Tibial artery (tissue), 4 donors: Measurements from ENCODE around the gene CCDC170.

ENCODE experiments used
- DNase-seq, 2 donors: peaks; one replicate each; pipeline ENCODE4 v3.0.0-alpha.2; 2019
- H3K27ac ChIP-seq, 2 donors: fragments of 200-600 bp; sonication (generic) in 1 of 2; 1 replicate in 1 of 2; 2 replicates in 1 of 2; pipeline ENCODE4 v1.5.1; 2018 to 2019; ENCODE audit warnings: mild to moderate bottlenecking in 1 of 2
- H3K27me3 ChIP-seq, 2 donors: fragments of 200-600 bp; sonication (generic) in 1 of 2; one replicate each; pipeline versions ENCODE4 v1.5.1 to v1.6.0; 2016 to 2019
- H3K36me3 ChIP-seq, 3 donors: fragments of 200-600 bp; sonication (generic) in 2 of 3; one replicate each; pipeline ENCODE4 v1.5.1; 2016 to 2019; ENCODE audit warnings: mild to moderate bottlenecking in 2 of 3
- H3K4me1 ChIP-seq, 4 donors: fragments of 200-600 bp; sonication (generic) in 2 of 4; 1 replicate in 3 of 4; 2 replicates in 1 of 4; pipeline ENCODE4 v1.5.1; 2016 to 2019
- H3K4me3 ChIP-seq, 2 donors: fragments of 200-600 bp; sonication (generic) in 1 of 2; 1 replicate in 1 of 2; 2 replicates in 1 of 2; pipeline ENCODE4 v1.5.1; 2018 to 2019; ENCODE audit warnings: mild to moderate bottlenecking in 2 of 2
- H3K9me3 ChIP-seq, 3 donors: fragments of 200-600 bp; sonication (generic) in 1 of 3; one replicate each; pipeline ENCODE4 v1.5.1; 2016 to 2019
- intact Hi-C: fragments of 100-400 bp; cut with DNase I; formaldehyde crosslinking; loops from one replicate; pipeline ENCODE4 v1.15.0; 2023; ENCODE audit warnings: low total_unique reads
- TF ChIP-seq, protein P1 (sequence below), 2 experiments: fragments of 200-600 bp in 1 of 2; fragments of 450-650 bp in 1 of 2; IDR thresholded peaks; one replicate each; pipeline ENCODE4 v1.5.1; 2017 to 2019; ENCODE audit warnings: antibody characterized with exemption in 2 of 2, mild to moderate bottlenecking in 1 of 2, moderate library complexity in 1 of 2

CCDC170 gene

GRCh38 chr6:151620179-151620578 is 126.4 kb downstream of the CCDC170 start:
- Histone ChIP-seq H3K27ac (no peak overlapping the region), H3K9me3 (no peaks in the 10 kb centered on the region), H3K4me3 (no peak overlapping the region), H3K27me3 (no peaks in the 10 kb centered on the region), H3K36me3 (no peaks in the 10 kb centered on the region), H3K4me1 (no peaks in the 10 kb centered on the region)
- TF ChIP-seq, protein P1, sequence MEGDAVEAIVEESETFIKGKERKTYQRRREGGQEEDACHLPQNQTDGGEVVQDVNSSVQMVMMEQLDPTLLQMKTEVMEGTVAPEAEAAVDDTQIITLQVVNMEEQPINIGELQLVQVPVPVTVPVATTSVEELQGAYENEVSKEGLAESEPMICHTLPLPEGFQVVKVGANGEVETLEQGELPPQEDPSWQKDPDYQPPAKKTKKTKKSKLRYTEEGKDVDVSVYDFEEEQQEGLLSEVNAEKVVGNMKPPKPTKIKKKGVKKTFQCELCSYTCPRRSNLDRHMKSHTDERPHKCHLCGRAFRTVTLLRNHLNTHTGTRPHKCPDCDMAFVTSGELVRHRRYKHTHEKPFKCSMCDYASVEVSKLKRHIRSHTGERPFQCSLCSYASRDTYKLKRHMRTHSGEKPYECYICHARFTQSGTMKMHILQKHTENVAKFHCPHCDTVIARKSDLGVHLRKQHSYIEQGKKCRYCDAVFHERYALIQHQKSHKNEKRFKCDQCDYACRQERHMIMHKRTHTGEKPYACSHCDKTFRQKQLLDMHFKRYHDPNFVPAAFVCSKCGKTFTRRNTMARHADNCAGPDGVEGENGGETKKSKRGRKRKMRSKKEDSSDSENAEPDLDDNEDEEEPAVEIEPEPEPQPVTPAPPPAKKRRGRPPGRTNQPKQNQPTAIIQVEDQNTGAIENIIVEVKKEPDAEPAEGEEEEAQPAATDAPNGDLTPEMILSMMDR (IDR thresholded peaks at IDR 0.05), result no peak
- no peak for DNase-seq
- intact Hi-C loops, result no loop called here

DNA sequence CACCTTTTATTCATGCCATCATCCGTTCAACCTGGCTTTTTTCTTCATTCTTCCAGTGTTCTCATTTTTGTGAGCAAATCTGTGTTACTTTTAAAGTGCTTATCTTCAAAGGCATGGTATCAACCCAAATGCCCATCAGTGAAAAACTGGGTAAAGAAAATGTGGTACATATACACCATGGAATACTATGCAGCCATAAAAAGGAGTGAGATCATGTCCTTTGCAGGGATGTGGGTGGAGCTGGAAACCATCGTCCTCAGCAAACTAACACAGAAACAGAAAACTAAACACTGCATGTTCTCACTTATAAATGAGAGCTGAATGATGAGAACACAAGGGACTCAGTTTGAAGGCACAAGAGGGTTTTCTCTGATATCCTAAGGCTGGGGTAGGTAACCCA is 130.3 kb downstream of the CCDC170 start:
- no peaks in the 10 kb centered on the region for H3K9me3 ChIP-seq
- no peaks in the 10 kb centered on the region for H3K36me3 ChIP-seq
- H3K27ac ChIP-seq, result no peak overlapping the region
- TF ChIP-seq, protein P1 (IDR thresholded peaks at IDR 0.05), result no peak
- no peak for DNase-seq
- no peak overlapping the region for H3K4me3 ChIP-seq
- intact Hi-C loops, result no loop called here
- no peaks in the 10 kb centered on the region for H3K27me3 ChIP-seq
- no peaks in the 10 kb centered on the region for H3K4me1 ChIP-seq

- no peak for DNase-seq
- TF ChIP-seq, protein P1 (IDR thresholded peaks at IDR 0.05), result no peak
- Histone ChIP-seq H3K27ac (no peak overlapping the region), H3K9me3 (no peaks in the 10 kb centered on the region), H3K36me3 (no peaks in the 10 kb centered on the region), H3K4me1 (no peaks in the 10 kb centered on the region), H3K4me3 (no peak overlapping the region), H3K27me3 (no peaks in the 10 kb centered on the region)
- intact Hi-C loops, result no loop called here
These were observed 130.7 kb downstream of the CCDC170 start for GRCh38 chr6:151624481-151624880.

DNA sequence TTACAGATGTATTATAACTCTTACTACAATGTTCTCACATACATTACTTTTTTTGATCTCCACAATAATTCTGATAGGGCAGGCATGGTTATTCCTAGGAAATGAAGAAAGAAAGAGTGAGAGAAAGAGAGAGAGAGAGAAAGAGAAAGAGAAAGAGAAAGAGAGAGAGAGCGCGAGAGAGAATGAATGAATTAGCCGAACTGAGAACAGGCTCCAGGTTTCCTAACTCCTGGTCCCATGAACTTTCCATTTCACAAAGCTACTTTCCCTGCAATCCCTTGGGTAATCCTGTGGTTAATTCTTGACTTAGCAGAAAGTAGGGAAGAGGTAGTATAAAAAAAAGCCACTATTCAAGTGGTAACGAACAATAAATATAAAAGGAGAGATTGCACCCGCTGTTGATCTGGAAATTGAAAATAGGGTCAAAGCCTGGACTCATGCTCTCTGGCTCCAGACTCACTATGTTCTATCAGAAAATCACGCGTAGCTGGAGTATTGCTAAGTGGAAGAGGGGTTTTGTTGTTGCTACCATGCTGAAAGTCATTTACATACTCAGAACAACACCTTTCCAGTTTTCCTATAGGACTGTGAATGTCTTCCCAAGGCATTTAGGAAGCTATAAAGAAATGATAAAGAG is 131.2 kb downstream of the CCDC170 start:
- no peak for DNase-seq
- Histone ChIP-seq H3K36me3 (no peaks in the 10 kb centered on the region), H3K27ac (no peak overlapping the region), H3K4me1 (no peaks in the 10 kb centered on the region), H3K4me3 (no peak overlapping the region), H3K9me3 (no peaks in the 10 kb centered on the region), H3K27me3 (no peaks in the 10 kb centered on the region)
- TF ChIP-seq, protein P1 (IDR thresholded peaks at IDR 0.05), result no peak
- intact Hi-C loops, result no loop called here

DNA sequence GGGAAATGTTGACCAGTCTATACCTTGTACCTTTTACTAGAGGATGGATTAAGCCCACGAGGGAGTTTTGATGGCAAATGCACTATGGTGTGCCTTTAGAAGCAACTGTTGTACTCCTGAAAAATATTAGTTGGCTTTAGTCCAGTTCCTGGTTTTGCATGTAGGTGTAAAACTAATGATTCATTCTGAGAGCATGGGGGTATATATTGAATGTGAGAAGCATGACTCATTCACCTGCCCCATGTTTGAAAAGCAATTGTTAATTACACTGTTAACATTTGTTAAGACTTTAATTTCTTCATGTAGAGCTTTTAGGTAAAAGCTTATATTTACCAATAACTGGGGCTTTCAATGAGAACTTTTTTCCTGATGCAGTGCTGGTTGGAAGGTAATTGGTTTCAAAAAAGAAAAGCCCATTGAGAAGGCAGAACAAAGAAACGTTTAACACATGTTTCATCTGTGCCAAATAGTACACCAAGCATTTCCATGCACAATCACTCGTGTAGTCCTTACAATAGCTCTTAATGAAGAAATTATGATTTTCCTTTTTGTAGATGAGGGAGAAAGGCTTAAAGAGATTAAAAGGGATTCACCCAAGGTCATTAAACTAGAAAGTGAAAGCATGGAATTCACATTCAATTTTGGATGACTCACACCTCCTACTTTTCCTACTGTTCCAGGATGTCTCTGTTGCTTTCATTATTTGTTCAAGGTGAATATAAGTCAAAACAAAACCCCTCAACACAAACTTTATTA is 134.1 kb downstream of the CCDC170 start:
- Histone ChIP-seq H3K9me3 (no peaks in the 10 kb centered on the region), H3K4me1 (peaks cover 0 to 22% (median 7%) of the 10 kb centered on the region in 4 donors), H3K36me3 (no peaks in the 10 kb centered on the region), H3K4me3 (no peak overlapping the region), H3K27me3 (no peaks in the 10 kb centered on the region), H3K27ac (no peak overlapping the region)
- intact Hi-C loops, result no loop called here
- TF ChIP-seq, protein P1 (IDR thresholded peaks at IDR 0.05), result no peak
- no peak for DNase-seq
